ENCODE results near the gene LBX2. TPM values are rescaled to one million over a fixed set of nuclear protein-coding genes. Genes with fewer than 3 reads are reported as not detected.

LBX2 gene
- total and polyA plus RNA-seq, 8 donors, result 0.14 to 2.2 (median 0.77) TPM; not detected in 1

DNA sequence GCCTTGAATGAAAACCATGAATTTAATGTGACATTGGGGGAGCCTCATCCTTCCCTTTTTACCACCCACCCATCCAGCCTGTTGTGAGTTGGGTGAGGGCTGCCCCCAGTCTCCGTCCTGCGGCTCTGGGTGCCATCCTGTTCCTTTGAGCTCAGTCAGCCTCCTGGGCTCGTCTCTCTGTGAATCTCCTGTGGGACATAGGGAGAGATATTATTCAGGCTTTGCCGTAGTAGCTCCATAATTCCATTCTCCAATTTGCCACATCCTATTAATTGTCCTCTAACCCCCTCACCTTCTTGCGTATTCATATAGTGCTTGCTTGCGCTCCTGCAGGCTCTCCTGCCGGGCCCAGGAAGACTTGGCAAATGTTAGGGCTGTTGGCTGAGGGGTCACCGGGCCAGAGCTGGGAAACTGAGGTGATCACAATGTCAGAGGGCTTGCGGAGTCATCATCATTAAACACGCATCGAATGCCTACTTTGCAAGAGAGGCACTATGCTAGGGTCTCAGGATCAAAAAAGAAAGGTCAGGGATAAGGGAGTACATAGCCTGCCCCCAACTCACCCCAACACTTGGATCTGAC lies 27.3 kb upstream of the LBX2 start:
- DNase-seq, result no peak
- TF ChIP-seq, protein P1, sequence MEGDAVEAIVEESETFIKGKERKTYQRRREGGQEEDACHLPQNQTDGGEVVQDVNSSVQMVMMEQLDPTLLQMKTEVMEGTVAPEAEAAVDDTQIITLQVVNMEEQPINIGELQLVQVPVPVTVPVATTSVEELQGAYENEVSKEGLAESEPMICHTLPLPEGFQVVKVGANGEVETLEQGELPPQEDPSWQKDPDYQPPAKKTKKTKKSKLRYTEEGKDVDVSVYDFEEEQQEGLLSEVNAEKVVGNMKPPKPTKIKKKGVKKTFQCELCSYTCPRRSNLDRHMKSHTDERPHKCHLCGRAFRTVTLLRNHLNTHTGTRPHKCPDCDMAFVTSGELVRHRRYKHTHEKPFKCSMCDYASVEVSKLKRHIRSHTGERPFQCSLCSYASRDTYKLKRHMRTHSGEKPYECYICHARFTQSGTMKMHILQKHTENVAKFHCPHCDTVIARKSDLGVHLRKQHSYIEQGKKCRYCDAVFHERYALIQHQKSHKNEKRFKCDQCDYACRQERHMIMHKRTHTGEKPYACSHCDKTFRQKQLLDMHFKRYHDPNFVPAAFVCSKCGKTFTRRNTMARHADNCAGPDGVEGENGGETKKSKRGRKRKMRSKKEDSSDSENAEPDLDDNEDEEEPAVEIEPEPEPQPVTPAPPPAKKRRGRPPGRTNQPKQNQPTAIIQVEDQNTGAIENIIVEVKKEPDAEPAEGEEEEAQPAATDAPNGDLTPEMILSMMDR (IDR thresholded peaks at IDR 0.05), result no peak
- Histone ChIP-seq H3K27ac (no peak overlapping the region), H3K27me3 (no peaks in the 10 kb centered on the region), H3K36me3 (peaks cover 0 to 25% of the 10 kb centered on the region in 2 donors), H3K9me3 (no peaks in the 10 kb centered on the region), H3K4me3 (no peak overlapping the region), H3K4me1 (peaks cover 11 to 30% of the 10 kb centered on the region in 2 donors)
- ATAC-seq, result no peak
- intact Hi-C loops (cut with DNase I), result no loop called here

DNA sequence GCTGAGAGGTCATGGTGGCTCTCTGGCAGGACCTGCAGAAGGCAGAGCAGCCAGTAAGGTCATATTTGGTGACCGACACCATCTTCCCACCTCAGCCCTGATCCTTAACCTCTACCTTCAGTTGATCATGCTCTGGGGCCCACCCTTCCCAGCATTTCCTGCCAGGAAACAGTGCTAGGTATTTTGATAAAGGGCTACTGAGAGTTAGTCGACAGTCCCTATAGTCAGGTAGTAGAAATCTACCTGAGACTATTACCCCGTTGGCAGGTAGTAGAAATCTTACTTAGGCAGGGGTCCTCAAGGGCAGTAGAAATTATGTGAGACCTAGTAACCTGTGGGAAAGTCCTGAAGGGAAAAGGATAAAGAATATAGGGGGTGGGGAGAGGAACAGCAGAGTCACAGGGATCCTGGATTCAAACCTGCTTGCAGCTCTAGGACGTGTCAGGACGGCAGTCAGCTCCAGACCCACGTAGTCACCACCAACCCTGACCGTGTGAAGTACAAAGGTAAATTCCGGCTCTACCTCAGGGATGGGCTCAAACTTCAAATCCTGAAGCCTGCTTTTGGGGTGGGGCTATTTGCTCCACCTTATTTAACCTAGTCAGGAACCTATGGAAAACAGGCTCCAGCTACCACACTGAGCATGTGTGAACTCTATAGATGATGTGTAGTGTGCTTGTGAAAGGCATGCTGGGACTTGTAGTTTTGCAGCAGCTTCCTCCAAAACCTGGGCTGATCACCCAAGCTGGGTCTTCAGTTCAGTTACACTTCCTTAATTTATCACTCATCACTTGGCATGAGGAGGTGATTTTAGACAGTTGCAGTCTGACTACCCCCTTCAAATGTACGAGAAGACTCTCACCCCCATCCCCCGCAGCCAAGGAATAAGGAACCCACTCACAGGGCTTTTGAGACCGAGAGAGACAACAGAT lies 26.6 kb upstream of the LBX2 start, which contains the start of gene DQX1:
DQX1 (minus strand) TSS at position 515 of the 932 bp plus-strand sequence; CDS start at position 13, 502 bp downstream.
- H3K9me3 ChIP-seq, result no peaks in the 10 kb centered on the region
- ATAC-seq (no peak), DNase-seq (peak in 1 of 4 donors; percentile 16)
- peaks cover 0 to 5% of the 10 kb centered on the region in 2 donors for H3K27me3 ChIP-seq
- TF ChIP-seq, protein P1 (IDR thresholded peaks at IDR 0.05), result no peak
- intact Hi-C loops (cut with DNase I), result no loop called here
- no peak within 1 kb of the TSS for H3K27ac ChIP-seq
- H3K4me1 ChIP-seq, result peaks cover 11 to 22% of the 10 kb centered on the region in 2 donors
- no peak within 1 kb of the TSS for H3K4me3 ChIP-seq
- H3K36me3 ChIP-seq, result peaks cover 0 to 25% of the 10 kb centered on the region in 2 donors

DNA sequence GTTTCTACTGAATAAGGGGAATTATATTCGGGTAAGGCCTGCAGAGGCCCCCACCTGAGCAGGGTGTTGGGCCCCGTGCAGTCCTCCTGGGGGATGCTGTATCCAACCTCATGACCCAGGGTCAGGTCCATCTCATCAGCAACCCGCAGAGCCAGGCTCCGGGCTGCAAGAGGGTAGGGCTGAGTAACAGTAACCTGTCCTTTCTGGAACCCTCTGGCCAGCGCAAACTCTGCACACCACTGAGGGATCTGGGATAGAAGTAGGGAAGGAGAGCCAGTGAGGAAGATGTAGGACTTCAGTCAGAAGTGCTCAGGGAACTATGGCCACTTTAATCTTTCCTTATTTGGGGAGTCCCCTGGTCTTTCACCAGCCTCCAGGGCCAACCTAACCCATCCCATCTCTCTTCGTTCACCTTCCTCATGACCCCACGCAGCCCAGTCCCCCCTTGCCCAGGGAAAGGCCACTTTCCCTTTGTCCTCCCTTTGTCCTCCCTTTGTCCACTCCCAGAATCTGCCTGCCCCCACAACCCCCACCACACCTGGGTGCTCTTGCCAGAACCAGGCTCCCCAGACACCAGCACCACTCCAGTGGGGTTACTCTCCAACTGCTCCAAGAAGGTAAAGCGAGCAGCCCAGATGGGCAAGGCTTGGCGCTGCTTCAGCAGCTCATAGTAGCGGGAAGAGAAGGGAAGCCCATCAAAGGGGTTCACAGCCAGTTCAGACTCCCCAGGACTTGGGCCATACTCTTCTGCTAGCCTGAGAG lies 25.7 kb upstream of the LBX2 start:
- Histone ChIP-seq H3K4me3 (no peak overlapping the region), H3K27me3 (peaks cover 3 to 14% of the 10 kb centered on the region in 2 donors), H3K27ac (no peak overlapping the region), H3K4me1 (peaks cover 8 to 16% of the 10 kb centered on the region in 2 donors), H3K9me3 (no peaks in the 10 kb centered on the region), H3K36me3 (peaks cover 0 to 25% of the 10 kb centered on the region in 2 donors)
- intact Hi-C loops (cut with DNase I), result no loop called here
- ATAC-seq, result no peak
- no peak for DNase-seq
- TF ChIP-seq, protein P1 (IDR thresholded peaks at IDR 0.05), result no peak

DNA sequence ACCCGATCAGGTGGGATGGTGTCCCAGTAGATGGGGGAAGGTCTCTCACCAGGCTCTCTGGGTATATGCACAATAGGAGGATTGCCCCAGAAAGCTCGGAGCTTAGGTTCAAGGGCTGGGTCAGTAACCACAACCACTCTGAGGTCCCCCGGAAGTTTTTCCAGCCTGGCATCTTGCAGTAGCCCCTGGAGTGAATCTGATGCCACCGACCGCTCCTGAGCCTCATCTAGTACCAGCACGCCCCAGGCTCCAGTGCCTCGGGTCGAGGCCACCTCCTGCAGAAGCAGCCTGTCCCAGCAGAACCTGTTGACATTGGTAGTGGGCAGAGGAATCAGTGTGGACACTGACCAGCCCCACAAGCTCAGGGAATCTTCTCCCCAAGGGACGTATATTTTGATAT lies 24.6 kb upstream of the LBX2 start:
- ATAC-seq (no peak), DNase-seq (no peak)
- Histone ChIP-seq H3K4me1 (peaks cover 8 to 15% of the 10 kb centered on the region in 2 donors), H3K27ac (no peak overlapping the region), H3K4me3 (no peak overlapping the region), H3K9me3 (no peaks in the 10 kb centered on the region), H3K27me3 (peaks cover 8 to 25% of the 10 kb centered on the region in 2 donors), H3K36me3 (peaks cover 0 to 25% of the 10 kb centered on the region in 2 donors)
- intact Hi-C loops (cut with DNase I), result no loop called here
- TF ChIP-seq, protein P1 (IDR thresholded peaks at IDR 0.05), result no peak
